B cell (primary cell): ENCODE data around the gene RBM20. TPM values are rescaled to one million over a fixed set of nuclear protein-coding genes. Genes with fewer than 3 reads are reported as not detected.

Source experiments
- ATAC-seq: fragments of 200-7000 bp; cut with Tn5 transposase; one replicate; pipeline ENCODE4 v1.10.0; 2021; ENCODE audit warnings: low read depth, mild to moderate bottlenecking, moderate number of reproducible peaks, moderate library complexity
- CTCF ChIA-PET: fragments of 350-600 bp; sonication (Branson Sonifier 250); formaldehyde crosslinking; loops from one replicate; lab custom pipeline; 2021; ENCODE audit warnings: antibody characterized with exemption, inconsistent platforms; lab: Charles Lee
- POLR2A ChIA-PET: fragments of 350-600 bp; sonication (Branson Sonifier 250); formaldehyde crosslinking; loops from one replicate; lab custom pipeline; 2021; ENCODE audit warnings: antibody characterized with exemption; lab: Charles Lee
- DNase-seq: peaks from one replicate; pipeline ENCODE4 v3.0.0; 2013
- H2AFZ ChIP-seq: 2 replicates; pipeline ENCODE4 v1.6.1; 2012; ENCODE audit warnings: mild to moderate bottlenecking, low read depth, low read length; ENCODE audit not compliant: insufficient read depth, poor library complexity, severe bottlenecking
- H3K27ac ChIP-seq, 2 donors: 1 replicate in 1 of 2; 2 replicates in 1 of 2; pipeline ENCODE4 v1.5.1; 2012 to 2013; ENCODE audit warnings: low read length in 2 of 2, mild to moderate bottlenecking in 2 of 2, moderate library complexity in 1 of 2
- H3K27me3 ChIP-seq, 4 experiments: fragments of 200-600 bp in 1 of 4; sonication (generic) in 1 of 4; replicated peaks in 1 of 4; 1 replicate in 2 of 4; 2 replicates in 2 of 4; pipeline versions ENCODE4 v1.6.1 to v1.7.0; 2013 to 2016; ENCODE audit warnings: low read length in 3 of 4, mild to moderate bottlenecking in 2 of 4, mixed read lengths in 1 of 4, moderate library complexity in 1 of 4; ENCODE audit not compliant: insufficient read depth in 4 of 4, control insufficient read depth in 3 of 4; ENCODE audit errors: control extremely low read depth in 1 of 4
- H3K36me3 ChIP-seq, 2 experiments: replicated peaks in 1 of 2; 1 replicate in 1 of 2; 2 replicates in 1 of 2; pipeline versions ENCODE4 v1.6.1 to v1.7.1; 2013; ENCODE audit warnings: low read length in 1 of 2; ENCODE audit not compliant: insufficient read depth in 2 of 2, control insufficient read depth in 1 of 2; ENCODE audit errors: control extremely low read depth in 1 of 2, extremely low read depth in 1 of 2
- H3K4me1 ChIP-seq, 2 donors: fragments of 200-600 bp in 1 of 2; sonication (generic) in 1 of 2; 1 replicate in 1 of 2; 2 replicates in 1 of 2; pipeline versions ENCODE4 v1.5.1 to v1.6.1; 2013 to 2017; ENCODE audit warnings: low read length in 2 of 2; ENCODE audit not compliant: control insufficient read depth in 2 of 2, insufficient read depth in 2 of 2
- H3K4me2 ChIP-seq: replicated peaks from 2 replicates; pipeline ENCODE3; 2012; ENCODE audit warnings: mild to moderate bottlenecking, low read depth, low read length; ENCODE audit not compliant: poor library complexity, severe bottlenecking
- H3K4me3 ChIP-seq, 5 experiments: fragments of 200-600 bp in 1 of 5; sonication (generic) in 1 of 5; 1 replicate in 3 of 5; 2 replicates in 2 of 5; pipeline versions ENCODE4 v1.5.1 to v1.7.0; 2011 to 2016; ENCODE audit warnings: low read length in 4 of 5, mild to moderate bottlenecking in 4 of 5, low read depth in 2 of 5, control low read depth in 1 of 5, moderate library complexity in 1 of 5; ENCODE audit not compliant: insufficient read depth in 1 of 5; ENCODE audit errors: control extremely low read depth in 1 of 5, extremely low read depth in 1 of 5
- H3K79me2 ChIP-seq: fragments of 200-600 bp; sonication (generic); one replicate; pipeline ENCODE4 v1.6.0; 2016; ENCODE audit warnings: low read length; ENCODE audit not compliant: control insufficient read depth, insufficient read depth
- H3K9ac ChIP-seq: fragments of 200-600 bp; sonication (generic); 2 replicates; pipeline ENCODE4 v1.6.1; 2017; ENCODE audit warnings: mild to moderate bottlenecking, low read length, moderate library complexity
- H3K9me3 ChIP-seq, 3 donors: one replicate each; pipeline versions ENCODE4 v1.6.1 to v1.7.1; 2013; ENCODE audit warnings: low read length in 2 of 3; ENCODE audit not compliant: control insufficient read depth in 2 of 3, insufficient read depth in 1 of 3; ENCODE audit errors: control extremely low read depth in 1 of 3
- H4K20me1 ChIP-seq: 2 replicates; pipeline ENCODE4 v1.6.0; 2012; ENCODE audit warnings: mild to moderate bottlenecking, low read length; ENCODE audit not compliant: insufficient read depth, control insufficient read depth, poor library complexity, severe bottlenecking
- H3K27ac Mint-ChIP-seq: one replicate; pipeline ENCODE4 v1.8.0; 2021; ENCODE audit warnings: mixed read lengths
- H3K27me3 Mint-ChIP-seq: one replicate; pipeline ENCODE4 v1.8.0; 2021; ENCODE audit warnings: mixed read lengths
- H3K4me1 Mint-ChIP-seq: one replicate; pipeline ENCODE4 v1.8.0; 2021; ENCODE audit warnings: mixed read lengths
- H3K4me3 Mint-ChIP-seq: one replicate; pipeline ENCODE4 v1.8.0; 2021; ENCODE audit warnings: mixed read lengths
- H3K9me3 Mint-ChIP-seq: one replicate; pipeline ENCODE4 v1.8.0; 2022; ENCODE audit warnings: mixed read lengths; ENCODE audit not compliant: insufficient read depth
- CTCF ChIP-seq: fragments of 200-600 bp; IDR thresholded peaks from one replicate; pipeline ENCODE4 v1.8.0; 2022; ENCODE audit warnings: antibody characterized with exemption, mild to moderate bottlenecking
- EZH2 ChIP-seq: IDR thresholded peaks from 2 replicates; pipeline ENCODE4 v1.6.1; 2012; ENCODE audit warnings: borderline replicate concordance, low read depth, mild to moderate bottlenecking, moderate library complexity, low read length; ENCODE audit not compliant: insufficient read depth, poor library complexity, severe bottlenecking
- WGBS: methylation state at CpG from one replicate; pipeline ENCODE4 v1.1.5; 2013; ENCODE audit warnings: missing lambda C conversion rate; ENCODE audit not compliant: insufficient coverage; 5-methylcytosine and 5-hydroxymethylcytosine counted together
- intact Hi-C: fragments of 100-400 bp; cut with micrococcal nuclease; formaldehyde crosslinking; loops from one replicate; pipeline ENCODE4 v1.10.0; 2022
- polyA plus RNA-seq: library from polyadenylated mRNA; depleted of rRNA; stranded (reverse); fragments of >200 nt; gene quantifications from 2 replicates; pipeline ENCODE4 v1.2.3, GENCODE V29; 2012
- total RNA-seq, 2 donors: library from RNA; stranded (reverse); fragments of 120-200 nt in 1 of 2; gene quantifications; 1 replicate in 1 of 2; 2 replicates in 1 of 2; pipeline versions ENCODE4 v1.2.3 to v1.2.4, GENCODE V29; 2013 to 2022

The RBM20 gene
- total and polyA plus RNA-seq, 2 donors (not counting 1 experiment from before 2014, with no cell fraction given) = not detected

GRCh38 chr10:110777017-110777416, 132.9 kb downstream of the RBM20 start:
- H3K27ac Mint-ChIP-seq = no peak overlapping the region
- ChIA-PET POLR2A (no interaction called here), CTCF (interaction anchor here (0.7 to 1.0 kb wide), 2 partner anchors 28 to 106 kb away, joined by 3 to 4 read pairs; no protein-coding TSS in a partner anchor)
- TF ChIP-seq CTCF (no peak), EZH2 (no peak)
- Histone ChIP-seq H3K27me3 (peaks cover 0 to 3% (median 2%) of the 10 kb centered on the region in 4 experiments), H3K9me3 (no peaks in the 10 kb centered on the region), H2AFZ (no peak overlapping the region), H3K79me2 (no peaks in the 10 kb centered on the region), H3K4me1 (no peaks in the 10 kb centered on the region), H3K4me2 (no peak overlapping the region), H3K9ac (no peak overlapping the region), H4K20me1 (no peaks in the 10 kb centered on the region), H3K4me3 (no peak overlapping the region), H3K27ac (no peak overlapping the region), H3K36me3 (no peaks in the 10 kb centered on the region)
- H3K27me3 Mint-ChIP-seq = peaks cover 9% of the 10 kb centered on the region
- no peaks in the 10 kb centered on the region for H3K4me1 Mint-ChIP-seq
- no peaks in the 10 kb centered on the region for H3K9me3 Mint-ChIP-seq
- DNase-seq = no peak
- no peak overlapping the region for H3K4me3 Mint-ChIP-seq
- intact Hi-C loops = no loop called here
- no CpG with 5 or more reads among the region's 3 CpGs for WGBS
- no peak for ATAC-seq

GRCh38 chr10:110777661-110778060, 133.5 kb downstream of the RBM20 start:
- Histone ChIP-seq H3K9ac (no peak overlapping the region), H3K36me3 (no peaks in the 10 kb centered on the region), H3K27me3 (peaks cover 0 to 3% (median 2%) of the 10 kb centered on the region in 4 experiments), H3K4me1 (no peaks in the 10 kb centered on the region), H4K20me1 (no peaks in the 10 kb centered on the region), H3K27ac (no peak overlapping the region), H3K4me3 (no peak overlapping the region), H3K9me3 (no peaks in the 10 kb centered on the region), H3K4me2 (no peak overlapping the region), H3K79me2 (no peaks in the 10 kb centered on the region), H2AFZ (no peak overlapping the region)
- intact Hi-C loops = no loop called here
- peaks cover 9% of the 10 kb centered on the region for H3K27me3 Mint-ChIP-seq
- ATAC-seq (no peak), DNase-seq (no peak)
- no peaks in the 10 kb centered on the region for H3K9me3 Mint-ChIP-seq
- TF ChIP-seq CTCF (no peak), EZH2 (no peak)
- no peak overlapping the region for H3K4me3 Mint-ChIP-seq
- 100% methylated on average over 2 of the region's 4 CpGs for WGBS
- POLR2A ChIA-PET = no interaction called here
- no peaks in the 10 kb centered on the region for H3K4me1 Mint-ChIP-seq
- H3K27ac Mint-ChIP-seq = no peak overlapping the region
- CTCF ChIA-PET = interaction anchor here (1.0 kb wide), 1 partner anchor 28 kb away, joined by 4 read pairs; no protein-coding TSS in a partner anchor
